GM12878 (cell line): ENCODE results near the gene ZNF208.

Source experiments
- BRCA1 ChIP-seq: IDR thresholded peaks from 2 replicates; pipeline ENCODE4 v1.6.1; 2011; ENCODE audit warnings: low read depth, low read length, improper control_type of control experiment
- CREB1 ChIP-seq: IDR thresholded peaks from 2 replicates; pipeline ENCODE4 v1.6.1; 2012; ENCODE audit warnings: low read depth, mild to moderate bottlenecking, inconsistent platforms
- EZH2 ChIP-seq: IDR thresholded peaks from 2 replicates; pipeline ENCODE4 v1.6.1; 2012; ENCODE audit warnings: low read depth, mild to moderate bottlenecking, control low read depth, inconsistent platforms, low read length, borderline replicate concordance; ENCODE audit not compliant: control insufficient read depth
- MAX ChIP-seq: IDR thresholded peaks from 2 replicates; pipeline ENCODE4 v1.6.1; 2012; ENCODE audit warnings: low read depth, low read length, improper control_type of control experiment
- MXI1 ChIP-seq: fragments of 150-350 bp; IDR thresholded peaks from 2 replicates; pipeline ENCODE4 v1.6.1; 2011; ENCODE audit warnings: low read depth, mild to moderate bottlenecking, inconsistent platforms, low read length, improper control_type of control experiment
- NR2C2 ChIP-seq: IDR thresholded peaks from 2 replicates; pipeline ENCODE4 v1.6.1; 2011; ENCODE audit warnings: borderline replicate concordance, low read depth; ENCODE audit not compliant: control insufficient read depth, insufficient read length
- NRF1 ChIP-seq: conservative IDR thresholded peaks from 2 replicates; pipeline ENCODE4 v1.6.1; 2011; ENCODE audit warnings: mild to moderate bottlenecking, low read depth, low read length, improper control_type of control experiment
- POLR2A ChIP-seq: IDR thresholded peaks from 2 replicates; pipeline ENCODE4 v1.6.1; 2011; ENCODE audit warnings: low read depth, mild to moderate bottlenecking, low read length
- POLR2AphosphoS5 ChIP-seq: IDR thresholded peaks from 2 replicates; pipeline ENCODE4 v1.6.1; 2011; ENCODE audit warnings: mild to moderate bottlenecking, low read length, inconsistent platforms
- PRDM15 ChIP-seq: fragments of 450-650 bp; formaldehyde crosslinking; IDR thresholded peaks from 2 replicates; pipeline ENCODE4 v1.4.0; 2020; ENCODE audit warnings: mild to moderate bottlenecking, moderate library complexity
- SREBF1 ChIP-seq: IDR thresholded peaks from 2 replicates; pipeline ENCODE4 v1.6.1; 2012; ENCODE audit warnings: mild to moderate bottlenecking, low read length
- YY1 ChIP-seq: IDR thresholded peaks from 2 replicates; pipeline ENCODE4 v1.6.1; 2011; ENCODE audit warnings: low read depth, mild to moderate bottlenecking, low read length
- TF ChIP-seq, protein P1 (sequence below), 3 experiments: IDR thresholded peaks in 2 of 3; conservative IDR thresholded peaks in 1 of 3; 2 replicates each; pipeline ENCODE4 v1.5.1; 2011; ENCODE audit warnings: low read depth in 3 of 3, low read length in 3 of 3, mild to moderate bottlenecking in 3 of 3, control low read depth in 2 of 3, moderate library complexity in 2 of 3, inconsistent platforms in 1 of 3, mixed read lengths in 1 of 3; ENCODE audit not compliant: control insufficient read depth in 2 of 3, insufficient read depth in 1 of 3; ENCODE audit errors: extremely low read depth in 1 of 3

DNA sequence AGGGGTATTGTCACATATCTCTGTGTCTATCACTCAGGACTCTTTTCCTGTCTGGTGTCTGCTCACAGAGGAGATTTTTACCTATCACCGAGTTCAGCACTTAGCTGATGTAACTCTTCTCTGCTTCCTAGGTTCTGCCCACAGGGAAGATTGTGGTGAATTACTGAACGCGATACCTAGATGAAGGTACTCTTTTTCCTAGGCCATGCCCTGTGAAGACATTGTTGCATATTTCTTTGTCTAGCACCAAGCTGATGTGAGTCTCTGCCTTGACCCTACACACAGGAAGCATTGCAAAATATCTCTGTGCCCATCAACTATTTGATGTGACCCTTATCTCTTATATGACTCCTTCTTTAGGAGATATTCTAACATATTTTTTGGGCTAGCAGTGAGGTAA, 102.7 kb downstream of the ZNF208 start:
- TF ChIP-seq EZH2 (no peak), PRDM15 (no peak), MXI1 (no peak), POLR2AphosphoS5 (no peak), NRF1 (no peak), BRCA1 (no peak), POLR2A (no peak), NR2C2 (no peak), CREB1 (no peak), SREBF1 (no peak), YY1 (no peak), MAX (no peak)
- TF ChIP-seq, protein P1, sequence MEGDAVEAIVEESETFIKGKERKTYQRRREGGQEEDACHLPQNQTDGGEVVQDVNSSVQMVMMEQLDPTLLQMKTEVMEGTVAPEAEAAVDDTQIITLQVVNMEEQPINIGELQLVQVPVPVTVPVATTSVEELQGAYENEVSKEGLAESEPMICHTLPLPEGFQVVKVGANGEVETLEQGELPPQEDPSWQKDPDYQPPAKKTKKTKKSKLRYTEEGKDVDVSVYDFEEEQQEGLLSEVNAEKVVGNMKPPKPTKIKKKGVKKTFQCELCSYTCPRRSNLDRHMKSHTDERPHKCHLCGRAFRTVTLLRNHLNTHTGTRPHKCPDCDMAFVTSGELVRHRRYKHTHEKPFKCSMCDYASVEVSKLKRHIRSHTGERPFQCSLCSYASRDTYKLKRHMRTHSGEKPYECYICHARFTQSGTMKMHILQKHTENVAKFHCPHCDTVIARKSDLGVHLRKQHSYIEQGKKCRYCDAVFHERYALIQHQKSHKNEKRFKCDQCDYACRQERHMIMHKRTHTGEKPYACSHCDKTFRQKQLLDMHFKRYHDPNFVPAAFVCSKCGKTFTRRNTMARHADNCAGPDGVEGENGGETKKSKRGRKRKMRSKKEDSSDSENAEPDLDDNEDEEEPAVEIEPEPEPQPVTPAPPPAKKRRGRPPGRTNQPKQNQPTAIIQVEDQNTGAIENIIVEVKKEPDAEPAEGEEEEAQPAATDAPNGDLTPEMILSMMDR (IDR thresholded peaks at IDR 0.05 in 2 of 3, conservative IDR thresholded peaks at IDR 0.05 in 1 of 3; ENCODE audit: control insufficient read depth in 2 of 3, extremely low read depth in 1 of 3, insufficient read depth in 1 of 3, low read depth in 3 of 3, low read length in 3 of 3) = no peak
